HG03460 (cell line): ENCODE results near the gene ASB8.

Source experiments
- ATAC-seq: cut with Tn5 transposase; IDR thresholded peaks from one replicate; pipeline ENCODE4 v1.9.1; 2021; ENCODE audit not compliant: unreplicated experiment

ASB8 gene

GRCh38 chr12:48157018-48157888 lies at the start of gene ASB8:
Gene ASB8 (minus strand): TSS chr12:48157515. CDS start chr12:48153496, 4,019 bp downstream.
- ATAC-seq = peak; percentile 90

GRCh38 chr12:48203192-48203591 lies 45.9 kb upstream of the ASB8 start, which contains the start of gene OR10AD1:
Gene OR10AD1 (minus strand): TSS chr12:48203292. CDS start chr12:48203292, 0 bp downstream.
- no peak for ATAC-seq

GRCh38 chr12:48202766-48203165 lies 45.5 kb upstream of the ASB8 start:
- ATAC-seq = no peak

- ATAC-seq = no peak
These were observed 44.2 kb upstream of the ASB8 start for GRCh38 chr12:48201516-48201915.

- ATAC-seq = no peak
These were observed 43.8 kb upstream of the ASB8 start for GRCh38 chr12:48201091-48201490.

GRCh38 chr12:48199774-48200221 lies 42.5 kb upstream of the ASB8 start:
- ATAC-seq = no peak

GRCh38 chr12:48198985-48199384 lies 41.7 kb upstream of the ASB8 start:
- ATAC-seq = no peak

GRCh38 chr12:48198672-48198971 lies 41.3 kb upstream of the ASB8 start:
- ATAC-seq = peak; percentile 3

GRCh38 chr12:48197971-48198671 lies 40.8 kb upstream of the ASB8 start:
- ATAC-seq = peak; percentile 100

GRCh38 chr12:48197549-48197970 lies 40.2 kb upstream of the ASB8 start:
- ATAC-seq = peak; percentile 18

- no peak for ATAC-seq
These were observed 37.5 kb upstream of the ASB8 start for GRCh38 chr12:48194799-48195201.

- no peak for ATAC-seq
These were observed 36.3 kb upstream of the ASB8 start for GRCh38 chr12:48193623-48194022.

GRCh38 chr12:48192861-48193260 lies 35.5 kb upstream of the ASB8 start:
- no peak for ATAC-seq

- no peak for ATAC-seq
These were observed 33.8 kb upstream of the ASB8 start for GRCh38 chr12:48191096-48191495.

GRCh38 chr12:48189331-48190125 lies 32.2 kb upstream of the ASB8 start:
- no peak for ATAC-seq

- no peak for ATAC-seq
These were observed 30.8 kb upstream of the ASB8 start for GRCh38 chr12:48187916-48188695.

GRCh38 chr12:48185181-48185919 lies 28.0 kb upstream of the ASB8 start:
- no peak for ATAC-seq

GRCh38 chr12:48184549-48184922 lies 27.2 kb upstream of the ASB8 start:
- no peak for ATAC-seq

- no peak for ATAC-seq
These were observed 26.7 kb upstream of the ASB8 start for GRCh38 chr12:48183876-48184548.
